GM23248 (cell line): ENCODE measurements around the gene KRT36. TPM values are rescaled to one million over a fixed set of nuclear protein-coding genes. Genes with fewer than 3 reads are reported as not detected.

ENCODE experiments used
- DNase-seq: peaks from one replicate; pipeline ENCODE4 v3.0.0-alpha.2; 2015
- H2AFZ ChIP-seq: fragments of 200-600 bp; sonication (generic); 2 replicates; pipeline ENCODE4 v1.6.1; 2016; ENCODE audit warnings: antibody characterized with exemption
- H3F3A ChIP-seq: fragments of 200-600 bp; sonication (generic); 2 replicates; pipeline ENCODE4 v1.6.1; 2016; ENCODE audit warnings: mild to moderate bottlenecking, antibody characterized with exemption, mixed run types; ENCODE audit not compliant: insufficient read depth
- H3K27ac ChIP-seq: fragments of 200-600 bp; sonication (generic); 2 replicates; pipeline ENCODE4 v1.5.1; 2016; ENCODE audit warnings: mild to moderate bottlenecking
- H3K27me3 ChIP-seq: fragments of 200-600 bp; sonication (generic); replicated peaks from 2 replicates; pipeline ENCODE4 v1.6.1; 2016; ENCODE audit warnings: mild to moderate bottlenecking; ENCODE audit not compliant: insufficient read depth
- H3K36me3 ChIP-seq: fragments of 200-600 bp; sonication (generic); 2 replicates; pipeline ENCODE4 v1.6.1; 2016; ENCODE audit warnings: low read depth, mild to moderate bottlenecking
- H3K4me1 ChIP-seq: fragments of 200-600 bp; sonication (generic); 2 replicates; pipeline ENCODE4 v1.6.1; 2016; ENCODE audit warnings: mild to moderate bottlenecking; ENCODE audit not compliant: insufficient read depth
- H3K4me2 ChIP-seq: fragments of 200-600 bp; sonication (generic); one replicate; pipeline ENCODE4 v1.6.1; 2016; ENCODE audit warnings: mild to moderate bottlenecking; ENCODE audit not compliant: unreplicated experiment
- H3K4me3 ChIP-seq: fragments of 200-600 bp; sonication (generic); 2 replicates; pipeline ENCODE4 v1.5.1; 2016; ENCODE audit warnings: mild to moderate bottlenecking
- H3K79me2 ChIP-seq: fragments of 200-600 bp; sonication (generic); 2 replicates; pipeline ENCODE4 v1.6.1; 2016; ENCODE audit warnings: mild to moderate bottlenecking; ENCODE audit not compliant: insufficient read depth
- H3K9ac ChIP-seq: fragments of 200-600 bp; sonication (generic); 2 replicates; pipeline ENCODE4 v1.6.1; 2016; ENCODE audit warnings: mild to moderate bottlenecking
- H3K9me2 ChIP-seq: fragments of 200-600 bp; sonication (generic); 2 replicates; pipeline ENCODE4 v1.6.1; 2016; ENCODE audit warnings: mixed run types, mild to moderate bottlenecking, moderate library complexity; ENCODE audit not compliant: insufficient read depth
- H3K9me3 ChIP-seq: fragments of 200-600 bp; sonication (generic); one replicate; pipeline ENCODE4 v1.6.1; 2017; ENCODE audit warnings: low read depth
- H4K20me1 ChIP-seq: fragments of 200-600 bp; sonication (generic); 2 replicates; pipeline ENCODE4 v1.6.0; 2016; ENCODE audit not compliant: insufficient read depth
- EZH2 ChIP-seq: fragments of 200-600 bp; sonication (generic); IDR thresholded peaks from 2 replicates; pipeline ENCODE4 v1.6.1; 2018; ENCODE audit warnings: antibody characterized with exemption, mild to moderate bottlenecking; ENCODE audit not compliant: insufficient read depth, poor library complexity, severe bottlenecking
- EZH2phosphoT487 ChIP-seq: fragments of 200-600 bp; sonication (generic); IDR thresholded peaks from 2 replicates; pipeline ENCODE4 v1.6.1; 2018; ENCODE audit warnings: antibody characterized with exemption, moderate library complexity, mild to moderate bottlenecking, low read depth; ENCODE audit not compliant: insufficient read depth
- WGBS, 2 experiments: methylation state at CpG; one replicate each; pipeline ENCODE4 v1.1.6; 2015 to 2017; ENCODE audit warnings: low lambda C conversion rate in 2 of 2, low coverage in 1 of 2; ENCODE audit errors: missing lambda C conversion rate in 2 of 2; 5-methylcytosine and 5-hydroxymethylcytosine counted together
- in situ Hi-C: fragments of 300-500 bp; cut with MboI; formaldehyde crosslinking; loops from 2 replicates; pipeline ENCODE4 v1.15.0; 2020
- polyA plus RNA-seq: library from polyadenylated mRNA; unstranded; fragments of >200 nt; fragmentation: Nextera tagmentation; extraction: Ambion mirVana; gene quantifications from 2 replicates; pipeline ENCODE4 v1.2.1, GENCODE V29; 2016
- total RNA-seq: library from RNA; depleted of rRNA; stranded (reverse); fragments of >200 nt; shearing (Covaris generic); gene quantifications from 2 replicates; pipeline ENCODE4 v1.2.3, GENCODE V29; 2014

Gene KRT36
- total and polyA plus RNA-seq, 2 experiments from 2014 or later: not detected

DNA sequence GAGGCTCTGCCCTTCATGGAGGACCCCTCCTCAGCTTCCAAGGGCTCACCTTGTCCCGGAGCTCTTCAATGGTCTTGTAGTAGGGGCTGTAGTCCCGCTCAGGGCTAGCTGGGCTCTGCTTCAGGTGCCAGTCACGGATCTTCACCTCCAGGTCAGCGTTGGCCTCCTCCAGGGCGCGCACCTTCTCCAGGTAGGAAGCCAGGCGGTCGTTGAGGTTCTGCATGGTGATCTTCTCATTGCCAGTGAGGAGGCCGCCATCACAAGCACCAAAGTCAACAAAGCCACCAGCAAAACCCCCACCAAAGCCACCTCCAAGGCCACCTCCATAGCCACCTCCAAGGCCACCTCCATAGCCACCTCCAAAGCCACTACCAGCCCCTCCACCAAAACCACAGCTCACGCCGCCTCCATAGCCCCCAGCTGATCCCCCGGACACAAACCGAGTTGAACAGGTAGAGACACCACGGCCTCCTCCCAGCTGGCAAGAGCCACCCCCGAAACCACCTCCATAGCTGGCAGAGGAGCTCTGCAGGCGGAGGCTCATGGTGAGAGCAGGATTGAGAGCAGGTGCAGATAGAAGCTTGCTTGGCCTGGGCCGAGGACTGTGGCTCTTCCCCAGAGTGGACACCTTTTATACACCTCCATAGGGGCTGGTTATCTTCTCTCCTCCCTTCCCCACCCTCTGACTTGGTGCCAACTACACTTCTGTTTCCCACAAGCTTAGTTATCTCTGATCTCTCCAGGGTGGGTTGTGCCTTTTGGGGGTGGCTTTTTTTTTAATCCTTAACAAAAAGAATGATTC lies 15.5 kb upstream of the KRT36 start, which contains the start of gene KRT13:
KRT13 (minus strand) TSS at position 606 of the 802 bp plus-strand sequence; CDS start at position 544, 62 bp downstream.
- Histone ChIP-seq H3K27ac (no peak within 1 kb of the TSS), H3K9ac (no peak within 1 kb of the TSS), H3K9me2 (no peaks in the 10 kb centered on the region), H3K27me3 (no peaks in the 10 kb centered on the region), H3K79me2 (no peaks in the 10 kb centered on the region), H3F3A (no peaks in the 10 kb centered on the region), H3K4me3 (no peak within 1 kb of the TSS), H4K20me1 (no peaks in the 10 kb centered on the region), H3K4me2 (no peak within 1 kb of the TSS), H3K9me3 (no peaks in the 10 kb centered on the region), H3K4me1 (peaks cover 2% of the 10 kb centered on the region; the same call in 1 of the 2 replicates), H3K36me3 (no peaks in the 10 kb centered on the region), H2AFZ (no peak within 1 kb of the TSS)
- WGBS, 2 experiments: 85 to 88% methylated on average over 17 of the region's 17 CpGs
- DNase-seq: no peak
- TF ChIP-seq EZH2phosphoT487: no peak
- in situ Hi-C loops: no loop called here

DNA sequence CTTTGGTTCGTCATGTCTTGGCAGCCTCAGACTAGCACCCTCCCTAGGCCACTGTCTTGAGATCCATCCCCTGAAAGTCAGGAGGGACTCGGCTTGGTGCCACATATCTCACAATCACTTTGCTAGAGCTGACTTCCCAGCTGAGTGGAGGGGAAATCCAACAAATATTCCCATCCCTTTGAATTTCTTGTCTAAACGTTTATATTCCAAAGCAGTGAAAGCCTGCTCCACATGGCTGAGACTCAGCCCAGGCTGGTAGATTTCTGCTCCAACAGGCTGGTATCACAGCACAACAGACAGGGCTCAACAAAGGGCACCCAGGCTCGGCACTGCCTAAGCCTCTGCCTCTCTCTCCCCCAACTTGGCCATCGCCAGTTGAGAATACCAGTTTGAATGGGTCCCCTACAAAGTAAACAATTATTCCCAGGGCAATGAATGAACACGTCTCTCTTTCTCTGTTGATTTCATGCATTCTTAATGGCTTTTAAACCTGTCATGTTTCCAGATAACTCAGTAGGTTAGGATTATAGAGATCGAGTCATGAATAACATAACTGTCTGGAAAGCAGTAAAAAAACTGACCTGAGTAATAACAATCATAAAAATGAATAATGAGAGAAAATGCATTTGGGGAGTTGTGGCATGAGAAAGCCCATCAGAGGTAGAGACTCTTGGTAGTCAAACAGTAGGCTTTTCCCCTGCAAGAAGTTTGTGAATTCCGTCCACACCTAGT lies 14.7 kb upstream of the KRT36 start:
- in situ Hi-C loops: no loop called here
- WGBS, 2 experiments: 69 to 71% methylated on average over 8 of the region's 8 CpGs
- H3K27ac ChIP-seq: no peak overlapping the region

DNA sequence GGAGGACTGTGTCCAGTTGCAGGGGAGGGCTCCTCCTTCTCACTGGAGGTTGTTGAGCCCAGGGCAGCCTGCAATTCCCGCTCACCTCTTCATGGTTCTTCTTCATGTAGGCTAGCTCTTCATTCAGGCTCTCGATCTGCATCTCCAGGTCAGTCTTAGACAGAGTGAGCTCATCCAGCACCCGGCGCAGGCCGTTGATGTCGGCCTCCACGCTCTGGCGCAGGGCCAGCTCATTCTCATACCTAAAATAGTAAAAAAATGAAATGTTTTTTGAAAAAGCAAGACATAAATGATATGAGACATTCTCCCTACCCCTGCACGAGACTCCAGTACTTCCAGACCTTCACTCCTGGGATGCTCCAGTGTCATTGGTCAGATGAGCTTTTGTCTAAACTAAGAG lies 13.5 kb upstream of the KRT36 start:
- Histone ChIP-seq H2AFZ (no peak overlapping the region), H3K9me2 (no peaks in the 10 kb centered on the region), H3K4me3 (no peak overlapping the region), H3K4me1 (peaks cover 13% of the 10 kb centered on the region), H3K36me3 (no peaks in the 10 kb centered on the region), H3K27me3 (no peaks in the 10 kb centered on the region), H3K9ac (no peak overlapping the region), H3K27ac (no peak overlapping the region), H3F3A (no peaks in the 10 kb centered on the region), H3K4me2 (no peak overlapping the region), H3K9me3 (no peaks in the 10 kb centered on the region), H4K20me1 (no peaks in the 10 kb centered on the region), H3K79me2 (no peaks in the 10 kb centered on the region)
- WGBS, 2 experiments: 85 to 87% methylated on average over 9 of the region's 9 CpGs
- TF ChIP-seq EZH2 (no peak), EZH2phosphoT487 (no peak)
- in situ Hi-C loops: no loop called here
- no peak for DNase-seq

More for the DNA sequence above, 14.7 kb upstream of the KRT36 start:
- no peaks in the 10 kb centered on the region for H3K9me2 ChIP-seq
- no peaks in the 10 kb centered on the region for H3K27me3 ChIP-seq
- no peaks in the 10 kb centered on the region for H4K20me1 ChIP-seq
- no peaks in the 10 kb centered on the region for H3K79me2 ChIP-seq
- no peak overlapping the region for H2AFZ ChIP-seq
- no peaks in the 10 kb centered on the region for H3F3A ChIP-seq
- peak; percentile 28 for DNase-seq
- H3K9ac ChIP-seq: no peak overlapping the region
- no peak for TF ChIP-seq EZH2
- no peak overlapping the region for H3K4me2 ChIP-seq
- no peaks in the 10 kb centered on the region for H3K9me3 ChIP-seq
- peaks cover 10% of the 10 kb centered on the region for H3K4me1 ChIP-seq
- H3K4me3 ChIP-seq: no peak overlapping the region
- no peaks in the 10 kb centered on the region for H3K36me3 ChIP-seq

DNA sequence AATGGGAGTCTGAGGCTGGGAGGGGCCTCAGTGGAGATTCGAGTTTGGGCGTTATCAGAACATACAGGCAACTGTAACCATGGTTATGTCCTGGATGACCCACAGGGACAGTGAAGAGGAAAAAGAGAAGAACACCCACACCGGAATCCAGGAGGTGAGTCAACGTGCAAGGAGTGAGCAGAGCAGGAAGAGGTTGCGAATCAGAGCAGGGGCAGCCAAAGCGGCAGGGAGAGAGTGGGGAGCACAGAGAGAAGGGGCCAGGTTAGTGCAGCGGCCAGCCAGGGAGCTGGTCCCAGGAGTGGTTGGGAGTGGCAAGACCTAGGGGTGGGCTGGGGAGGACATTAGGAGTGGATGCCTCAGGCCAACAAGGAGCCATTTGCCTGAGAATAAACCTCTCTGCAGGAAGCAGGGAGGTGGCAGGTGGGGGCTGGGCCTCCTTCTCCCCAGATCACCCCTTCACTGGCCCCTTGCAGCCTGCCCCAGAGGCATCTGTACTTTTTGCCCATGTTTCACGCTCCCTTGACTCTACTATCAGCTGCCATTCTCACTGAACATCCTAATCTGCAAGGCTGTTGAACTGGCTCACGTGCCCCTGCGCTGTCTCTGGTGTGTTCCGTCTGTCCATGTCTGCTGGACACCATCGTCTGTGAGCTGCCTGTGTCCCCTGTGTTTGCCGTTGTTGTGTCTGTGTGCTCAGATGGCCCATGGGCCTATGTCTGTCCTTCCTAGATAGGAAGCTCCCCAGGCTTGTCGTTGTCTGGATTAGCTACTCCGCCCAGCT lies 10.6 kb upstream of the KRT36 start:
- H4K20me1 ChIP-seq: no peaks in the 10 kb centered on the region
- H3K36me3 ChIP-seq: no peaks in the 10 kb centered on the region
- no peaks in the 10 kb centered on the region for H3K9me2 ChIP-seq
- no peak overlapping the region for H3K27ac ChIP-seq
- H3K27me3 ChIP-seq: no peaks in the 10 kb centered on the region
- peaks cover 16% of the 10 kb centered on the region for H3K4me1 ChIP-seq
- no peak overlapping the region for H3K9ac ChIP-seq
- TF ChIP-seq EZH2 (no peak), EZH2phosphoT487 (no peak)
- no peaks in the 10 kb centered on the region for H3K79me2 ChIP-seq
- 54 to 57% methylated on average over 15 of the region's 15 CpGs for WGBS, 2 experiments
- H3K9me3 ChIP-seq: no peaks in the 10 kb centered on the region
- peak overlapping the region; percentile 45; the same call in 1 of the 2 replicates for H2AFZ ChIP-seq
- in situ Hi-C loops: no loop called here
- H3F3A ChIP-seq: no peaks in the 10 kb centered on the region
- no peak overlapping the region for H3K4me2 ChIP-seq
- H3K4me3 ChIP-seq: no peak overlapping the region
- peak; percentile 86 for DNase-seq
